Subcutaneous abdominal adipose tissue (tissue), 5 donors: Measurements from ENCODE around the gene MYO16.

Source experiments
- H3K27ac ChIP-seq: one replicate; pipeline ENCODE4 v1.7.0; 2013; ENCODE audit warnings: low read depth, mild to moderate bottlenecking, inconsistent platforms, low read length, moderate library complexity
- H3K27me3 ChIP-seq, 5 donors: one replicate each; pipeline ENCODE4 v1.7.0; 2013; ENCODE audit warnings: low read length in 5 of 5, inconsistent platforms in 1 of 5; ENCODE audit not compliant: control insufficient read depth in 5 of 5, insufficient read depth in 4 of 5
- H3K36me3 ChIP-seq, 5 donors: one replicate each; pipeline ENCODE4 v1.7.0; 2013; ENCODE audit warnings: low read length in 5 of 5; ENCODE audit not compliant: control insufficient read depth in 5 of 5, insufficient read depth in 5 of 5
- H3K4me1 ChIP-seq, 5 donors: one replicate each; pipeline ENCODE4 v1.7.0; 2013; ENCODE audit warnings: low read length in 5 of 5, mild to moderate bottlenecking in 3 of 5, moderate library complexity in 1 of 5; ENCODE audit not compliant: control insufficient read depth in 5 of 5, insufficient read depth in 5 of 5
- H3K4me3 ChIP-seq, 5 donors: one replicate each; pipeline ENCODE4 v1.7.0; 2013; ENCODE audit warnings: low read length in 5 of 5, low read depth in 1 of 5
- H3K9ac ChIP-seq, 5 donors: one replicate each; pipeline ENCODE4 v1.7.0; 2013; ENCODE audit warnings: low read length in 5 of 5, mild to moderate bottlenecking in 4 of 5, moderate library complexity in 3 of 5
- H3K9me3 ChIP-seq, 5 donors: one replicate each; pipeline ENCODE4 v1.7.0; 2013; ENCODE audit warnings: low read length in 5 of 5; ENCODE audit not compliant: control insufficient read depth in 5 of 5
- donor health status: healthy.
- donor health status: healthy.
- donor health status: healthy.
- donor health status: healthy.
- donor health status: healthy.

Gene MYO16

DNA sequence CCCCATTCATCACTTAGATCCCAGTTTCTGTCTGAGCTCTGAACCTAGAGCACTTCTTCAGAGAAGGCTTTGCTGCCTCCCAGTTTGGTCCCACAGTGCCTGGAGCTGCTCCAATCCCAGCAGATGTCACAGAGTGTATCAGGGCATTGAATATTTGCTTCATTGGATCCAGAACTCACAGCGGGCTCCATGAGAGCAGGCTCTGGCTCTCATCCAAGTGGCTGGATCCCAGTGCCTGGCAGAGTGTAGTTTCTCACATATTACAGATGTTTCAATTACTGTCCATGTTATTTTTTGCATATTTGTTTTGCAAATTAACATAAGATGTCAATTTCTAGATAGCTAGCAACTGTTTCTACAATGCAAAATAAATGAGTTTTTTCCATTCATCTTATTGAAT lies 50.6 kb downstream of the MYO16 start:
- Histone ChIP-seq H3K9ac (no peak overlapping the region), H3K9me3 (no peaks in the 10 kb centered on the region), H3K36me3 (no peaks in the 10 kb centered on the region), H3K27ac (no peak overlapping the region), H3K27me3 (peaks cover 0 to 2% (median 0%) of the 10 kb centered on the region in 5 donors), H3K4me3 (no peak overlapping the region), H3K4me1 (no peaks in the 10 kb centered on the region)

DNA sequence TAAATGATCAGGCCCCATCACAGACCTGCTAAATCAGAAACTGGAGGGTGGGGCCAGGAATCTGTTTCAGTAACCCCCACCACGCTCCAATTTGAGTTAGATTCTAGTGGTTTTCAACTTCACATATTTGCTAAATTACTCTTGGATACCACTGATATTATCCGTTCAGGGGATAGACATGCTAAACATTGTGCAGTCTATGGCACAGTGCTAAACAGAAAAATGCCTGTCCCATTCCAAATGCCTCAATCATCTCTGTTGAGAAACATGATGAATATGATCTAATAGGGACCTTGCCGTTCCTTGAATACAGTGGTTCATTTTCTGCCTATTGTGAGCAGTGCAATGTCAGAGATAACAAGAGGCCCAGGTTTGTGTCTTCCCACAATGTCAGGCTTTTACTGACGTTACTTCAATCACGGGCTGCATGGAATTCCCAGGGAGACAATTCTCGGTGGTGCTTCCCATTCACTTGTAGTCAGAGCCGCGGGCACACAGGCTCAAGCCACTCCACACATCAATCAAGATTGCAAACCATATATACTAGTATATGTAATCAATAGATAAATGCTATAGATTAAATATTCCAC lies 52.7 kb downstream of the MYO16 start:
- Histone ChIP-seq H3K4me1 (no peaks in the 10 kb centered on the region), H3K27me3 (no peaks in the 10 kb centered on the region), H3K36me3 (no peaks in the 10 kb centered on the region), H3K27ac (no peak overlapping the region), H3K4me3 (no peak overlapping the region), H3K9ac (no peak overlapping the region), H3K9me3 (no peaks in the 10 kb centered on the region)

DNA sequence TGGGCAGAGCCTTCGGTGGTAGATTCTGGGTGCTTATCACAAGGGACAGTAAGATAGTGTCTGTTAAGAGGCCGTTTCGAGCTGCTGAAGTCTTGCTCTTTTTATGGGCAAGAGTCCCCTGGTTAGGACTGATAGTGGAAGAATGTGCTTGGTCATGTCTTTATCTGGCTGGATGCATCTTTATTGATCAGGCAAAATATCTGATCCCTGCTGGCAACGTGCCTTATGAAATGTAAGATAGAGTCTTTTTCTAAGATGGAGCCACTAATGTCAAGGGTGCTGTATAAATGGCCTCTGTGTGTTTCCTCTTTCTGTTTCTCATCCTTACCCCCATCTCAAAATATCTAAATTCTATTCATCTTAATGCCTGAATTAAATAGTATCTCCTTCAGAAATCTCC lies 53.3 kb downstream of the MYO16 start:
- Histone ChIP-seq H3K4me1 (no peaks in the 10 kb centered on the region), H3K9ac (no peak overlapping the region), H3K36me3 (no peaks in the 10 kb centered on the region), H3K4me3 (no peak overlapping the region), H3K9me3 (no peaks in the 10 kb centered on the region), H3K27me3 (no peaks in the 10 kb centered on the region), H3K27ac (no peak overlapping the region)

DNA sequence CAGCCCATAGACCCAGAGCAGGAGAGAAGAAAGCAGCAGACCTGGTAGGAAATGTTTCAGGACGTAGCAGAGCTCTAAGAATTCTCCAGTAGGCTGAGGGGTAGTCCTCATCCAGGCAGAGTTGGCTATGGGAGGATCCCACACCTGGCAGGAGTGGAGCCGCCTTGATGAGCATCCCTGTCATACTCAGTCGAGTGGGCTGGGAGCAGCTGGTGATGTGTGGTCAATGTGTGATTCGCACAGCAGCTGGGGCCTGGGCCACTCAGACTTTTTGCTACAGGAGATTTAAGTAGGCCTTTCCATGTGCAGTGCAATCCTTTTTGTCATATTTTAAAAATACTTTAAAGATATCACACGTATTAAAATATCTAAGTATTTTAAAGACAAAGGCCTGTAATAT lies 56.6 kb downstream of the MYO16 start:
- Histone ChIP-seq H3K9ac (no peak overlapping the region), H3K36me3 (no peaks in the 10 kb centered on the region), H3K4me1 (no peaks in the 10 kb centered on the region), H3K9me3 (no peaks in the 10 kb centered on the region), H3K27me3 (no peaks in the 10 kb centered on the region), H3K4me3 (no peak overlapping the region), H3K27ac (no peak overlapping the region)

DNA sequence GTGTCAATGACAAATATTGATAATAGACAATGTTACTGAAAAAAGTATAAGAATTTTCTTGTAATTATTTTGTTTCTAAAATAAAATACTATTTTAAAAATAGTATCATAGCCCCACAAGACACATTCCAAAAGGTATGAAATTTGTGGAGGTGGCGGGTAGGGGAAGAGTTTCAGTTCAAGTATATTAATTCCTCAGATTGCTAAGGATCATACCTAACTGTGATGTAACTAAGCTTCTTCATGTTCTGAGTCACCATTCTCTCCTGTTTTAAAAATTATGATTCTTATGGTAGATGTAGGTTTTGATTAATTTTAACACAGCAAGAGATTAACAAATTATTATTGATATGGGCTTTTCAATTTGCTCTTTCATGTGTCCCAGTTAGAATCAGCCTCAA lies 61.3 kb downstream of the MYO16 start:
- H3K36me3 ChIP-seq: no peaks in the 10 kb centered on the region
- H3K27ac ChIP-seq: no peak overlapping the region
- H3K27me3 ChIP-seq: no peaks in the 10 kb centered on the region
- H3K9me3 ChIP-seq: no peaks in the 10 kb centered on the region
- no peaks in the 10 kb centered on the region for H3K4me1 ChIP-seq
- H3K4me3 ChIP-seq: no peak overlapping the region
- no peak overlapping the region for H3K9ac ChIP-seq

DNA sequence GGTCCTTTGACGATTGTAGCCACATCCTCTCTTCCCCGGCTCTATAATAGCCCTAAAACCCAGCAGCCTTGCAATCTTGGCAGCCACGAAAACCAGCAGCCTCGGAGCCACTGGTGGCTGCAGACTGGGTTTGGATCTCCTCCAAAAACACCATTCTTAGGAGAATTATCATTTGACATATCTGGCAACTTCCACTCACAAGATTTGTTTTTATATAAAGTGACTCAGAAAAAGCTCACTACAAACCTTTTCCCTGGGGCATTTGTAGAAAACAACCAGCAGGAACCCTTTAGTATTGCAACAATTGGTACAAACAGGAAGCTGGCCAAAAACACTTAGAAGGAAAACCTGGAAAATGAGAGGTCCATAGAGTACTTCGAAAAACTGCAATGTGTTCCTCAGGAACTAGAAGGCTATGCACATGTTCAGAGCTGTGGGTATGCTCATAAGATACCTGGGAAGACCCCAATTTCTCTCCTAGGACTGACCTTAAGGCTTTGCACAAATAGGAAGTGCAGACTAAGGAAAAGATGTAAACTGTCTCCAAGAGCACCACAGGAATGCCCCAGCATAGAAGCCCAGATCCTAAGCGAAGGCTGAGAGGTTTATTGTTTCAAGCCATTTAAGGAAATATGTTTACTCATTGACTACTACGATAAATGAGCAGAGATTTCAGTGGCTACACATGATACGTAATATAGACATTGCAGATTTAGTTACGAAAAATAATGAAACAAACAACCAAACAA lies 71.2 kb downstream of the MYO16 start:
- peaks cover 0 to 5% (median 0%) of the 10 kb centered on the region in 5 donors for H3K4me1 ChIP-seq
- H3K9me3 ChIP-seq: peaks cover 6 to 10% (median 6%) of the 10 kb centered on the region in 5 donors
- no peaks in the 10 kb centered on the region for H3K27me3 ChIP-seq
- H3K36me3 ChIP-seq: no peaks in the 10 kb centered on the region
- H3K9ac ChIP-seq: no peak overlapping the region
- H3K27ac ChIP-seq: no peak overlapping the region
- no peak overlapping the region for H3K4me3 ChIP-seq

DNA sequence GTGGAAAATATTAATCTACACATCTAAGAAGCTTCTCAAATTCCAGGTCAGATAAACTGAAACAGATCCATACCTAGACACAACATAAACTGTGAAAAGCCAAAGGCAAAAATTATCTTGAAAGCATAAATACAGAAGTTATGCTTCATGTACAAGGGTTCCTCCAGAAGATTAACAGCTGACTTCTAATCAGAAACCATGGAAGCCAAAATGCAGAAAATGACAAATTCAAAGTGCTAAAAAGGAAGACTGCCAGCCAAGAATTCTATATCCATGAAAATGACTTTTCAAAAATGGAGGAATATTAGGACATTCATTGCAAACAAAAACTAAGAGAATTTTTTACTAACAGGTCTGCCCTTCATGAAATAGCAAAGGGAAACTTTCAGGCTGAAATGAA lies 72.8 kb downstream of the MYO16 start:
- H3K9ac ChIP-seq: no peak overlapping the region
- no peaks in the 10 kb centered on the region for H3K27me3 ChIP-seq
- H3K4me1 ChIP-seq: peaks cover 0 to 5% (median 0%) of the 10 kb centered on the region in 5 donors
- H3K36me3 ChIP-seq: no peaks in the 10 kb centered on the region
- no peak overlapping the region for H3K27ac ChIP-seq
- peaks cover 6 to 10% (median 6%) of the 10 kb centered on the region in 5 donors for H3K9me3 ChIP-seq
- H3K4me3 ChIP-seq: no peak overlapping the region

DNA sequence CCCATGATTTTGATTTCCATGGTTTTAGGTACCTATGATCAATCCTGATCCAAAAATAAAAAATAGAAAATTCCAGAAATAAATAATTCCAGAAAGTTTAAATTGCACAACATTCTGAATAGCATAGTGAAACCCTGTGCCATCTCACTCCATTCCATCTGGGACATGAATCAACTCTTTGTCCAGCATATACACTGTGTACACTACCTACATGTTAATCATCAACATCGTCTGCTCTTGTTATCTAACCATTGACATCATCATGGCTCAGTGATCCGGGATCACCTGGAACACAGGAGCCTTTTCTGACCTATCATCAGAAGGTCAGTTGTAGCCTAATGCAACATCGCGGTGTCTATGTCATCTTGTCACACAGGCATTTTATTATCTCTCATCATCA lies 75.6 kb downstream of the MYO16 start:
- Histone ChIP-seq H3K4me1 (peaks cover 0 to 5% (median 0%) of the 10 kb centered on the region in 5 donors), H3K4me3 (no peak overlapping the region), H3K27ac (no peak overlapping the region), H3K9me3 (peaks cover 6 to 10% (median 6%) of the 10 kb centered on the region in 5 donors), H3K27me3 (no peaks in the 10 kb centered on the region), H3K9ac (no peak overlapping the region), H3K36me3 (no peaks in the 10 kb centered on the region)

DNA sequence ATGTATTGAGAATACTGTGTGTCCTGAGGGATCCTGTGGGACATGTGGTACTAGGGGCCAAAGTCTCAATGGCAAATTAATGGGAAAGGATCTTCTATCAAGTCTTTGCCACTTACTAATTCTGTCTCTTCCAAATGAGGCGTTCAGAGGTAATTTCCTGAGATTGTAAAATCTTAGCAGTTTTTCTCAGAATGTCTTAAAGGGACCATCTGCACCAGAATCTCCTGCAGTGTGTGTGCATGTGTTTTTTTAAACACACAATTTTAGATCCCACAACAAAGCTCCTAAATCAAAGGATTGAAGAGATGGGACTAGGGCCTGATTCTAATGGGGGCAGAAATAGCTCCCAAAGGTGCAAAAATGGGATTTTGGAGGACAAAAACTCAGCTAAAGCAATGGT lies 78.2 kb downstream of the MYO16 start:
- no peak overlapping the region for H3K27ac ChIP-seq
- peaks cover 0 to 4% (median 2%) of the 10 kb centered on the region in 5 donors for H3K9me3 ChIP-seq
- no peaks in the 10 kb centered on the region for H3K36me3 ChIP-seq
- H3K27me3 ChIP-seq: no peaks in the 10 kb centered on the region
- H3K4me1 ChIP-seq: no peaks in the 10 kb centered on the region
- no peak overlapping the region for H3K4me3 ChIP-seq
- no peak overlapping the region for H3K9ac ChIP-seq

DNA sequence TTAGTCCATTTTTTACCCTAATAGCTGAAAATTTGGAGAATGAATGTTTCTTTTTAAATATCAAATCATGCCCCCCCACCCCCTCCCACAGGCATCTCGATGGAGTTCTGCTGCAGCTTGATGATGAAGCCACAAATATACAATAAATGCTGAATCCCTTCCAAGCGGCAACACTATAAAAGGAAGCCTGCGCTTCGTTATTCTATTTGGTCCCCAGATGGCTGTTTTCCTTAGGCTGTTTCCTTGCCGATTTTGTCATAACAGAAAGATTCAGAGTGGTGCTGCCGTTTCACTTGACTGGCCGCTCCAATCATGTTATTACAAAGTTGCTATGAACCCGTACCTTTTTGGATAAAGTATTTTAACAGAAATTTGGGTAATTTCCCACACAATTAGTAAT lies 79.5 kb downstream of the MYO16 start:
- no peak overlapping the region for H3K9ac ChIP-seq
- peaks cover 0 to 2% (median 0%) of the 10 kb centered on the region in 5 donors for H3K9me3 ChIP-seq
- H3K4me1 ChIP-seq: no peaks in the 10 kb centered on the region
- H3K27ac ChIP-seq: no peak overlapping the region
- no peaks in the 10 kb centered on the region for H3K36me3 ChIP-seq
- H3K4me3 ChIP-seq: no peak overlapping the region
- H3K27me3 ChIP-seq: no peaks in the 10 kb centered on the region
